Astrocyte of the cerebellum (primary cell): ENCODE results near the gene MAP3K14.

ENCODE experiments used
- DNase-seq: peaks from one replicate; pipeline ENCODE4 v3.0.0-alpha.2; 2011; ENCODE audit warnings: low read depth
- H3K4me3 ChIP-seq: 2 replicates; pipeline ENCODE4 v1.5.1; 2011; ENCODE audit warnings: mild to moderate bottlenecking, low read depth, low read length, moderate library complexity
- CTCF ChIP-seq: IDR thresholded peaks from 2 replicates; pipeline ENCODE4 v1.5.1; 2012; ENCODE audit warnings: low read length, low read depth, moderate library complexity, mild to moderate bottlenecking; ENCODE audit errors: missing control alignments
- in situ Hi-C: cut with HindIII; loops from 2 replicates; pipeline ENCODE4 v1.10.0; 2017; ENCODE audit warnings: low sequenced_read_pairs

The MAP3K14 gene

GRCh38 chr17:45277216-45277849 is 39.5 kb downstream of the MAP3K14 start:
- peak; percentile 89 for DNase-seq
- in situ Hi-C loops = no loop called here
- H3K4me3 ChIP-seq = no peak overlapping the region
- peak; percentile 84 for TF ChIP-seq CTCF

GRCh38 chr17:45276031-45276430 is 40.8 kb downstream of the MAP3K14 start:
- in situ Hi-C loops = no loop called here
- no peak for DNase-seq
- H3K4me3 ChIP-seq = no peak overlapping the region
- TF ChIP-seq CTCF = no peak

- no peak for TF ChIP-seq CTCF
- H3K4me3 ChIP-seq = no peak overlapping the region
- no peak for DNase-seq
- in situ Hi-C loops = no loop called here
These were observed 42.8 kb downstream of the MAP3K14 start for GRCh38 chr17:45274033-45274432.

GRCh38 chr17:45273551-45273957 is 43.3 kb downstream of the MAP3K14 start:
- TF ChIP-seq CTCF = no peak
- in situ Hi-C loops = no loop called here
- H3K4me3 ChIP-seq = no peak overlapping the region
- no peak for DNase-seq

GRCh38 chr17:45271603-45272002 is 45.2 kb downstream of the MAP3K14 start:
- no peak for DNase-seq
- in situ Hi-C loops = no loop called here
- no peak overlapping the region for H3K4me3 ChIP-seq
- TF ChIP-seq CTCF = no peak

- peak; percentile 66 for TF ChIP-seq CTCF
- DNase-seq = no peak
- H3K4me3 ChIP-seq = no peak overlapping the region
- in situ Hi-C loops = no loop called here
These were observed 45.9 kb downstream of the MAP3K14 start for GRCh38 chr17:45270828-45271418.

GRCh38 chr17:45269912-45270311 is 46.9 kb downstream of the MAP3K14 start:
- no peak overlapping the region for H3K4me3 ChIP-seq
- no peak for DNase-seq
- in situ Hi-C loops = no loop called here
- no peak for TF ChIP-seq CTCF
